Stimulated activated naive CD4-positive, alpha-beta T cell treated with Interleukin-2 at 50 U/mL for 16 hours (primary cell): ENCODE data around the gene NFKB1.
"Not testable (repeated sequence)": the region's sequence is repeated elsewhere in the genome, so short reads cannot be mapped to it uniquely, and the experiment has no call there.

ENCODE experiments used
- DNase-seq: peaks from one replicate; lab custom pipeline; 2025; lab: John Stamatoyannopoulos, UW

Gene NFKB1

DNA sequence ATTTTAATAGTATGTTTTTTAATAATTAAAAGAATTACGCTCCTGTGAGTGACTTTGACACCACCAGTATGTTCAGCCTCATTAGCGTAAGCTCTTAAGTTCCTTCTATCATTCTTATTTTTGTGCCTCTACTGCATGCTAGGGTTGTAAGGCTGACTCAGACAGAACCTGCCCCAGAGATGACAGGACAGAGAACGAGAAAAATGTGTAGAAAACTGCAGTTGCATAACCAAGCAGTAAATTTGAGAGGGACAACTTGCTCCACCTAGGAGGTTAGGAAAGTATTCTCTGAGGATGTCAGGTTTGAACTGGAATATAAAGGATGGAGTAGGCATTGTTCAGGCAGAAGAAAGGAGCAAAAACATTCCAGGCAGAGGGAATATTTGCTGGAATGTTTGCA is 98.7 kb downstream of the NFKB1 start:
- no peak for DNase-seq

DNA sequence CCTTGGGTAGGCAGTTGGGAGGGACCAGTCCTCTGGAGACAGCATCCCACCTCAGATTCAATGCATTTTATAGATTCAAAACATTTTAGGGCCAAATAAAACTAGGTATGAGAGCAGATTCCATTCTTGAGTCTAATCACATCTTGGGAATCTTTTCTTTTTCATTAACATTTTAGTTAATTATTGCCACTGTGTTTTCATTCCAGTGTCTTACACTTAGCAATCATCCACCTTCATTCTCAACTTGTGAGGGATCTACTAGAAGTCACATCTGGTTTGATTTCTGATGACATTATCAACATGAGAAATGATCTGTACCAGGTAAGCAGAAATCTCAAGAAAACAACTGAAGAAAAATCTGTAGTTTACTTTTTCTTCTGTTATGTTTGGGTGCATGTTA is 99.5 kb downstream of the NFKB1 start:
- DNase-seq = no peak

DNA sequence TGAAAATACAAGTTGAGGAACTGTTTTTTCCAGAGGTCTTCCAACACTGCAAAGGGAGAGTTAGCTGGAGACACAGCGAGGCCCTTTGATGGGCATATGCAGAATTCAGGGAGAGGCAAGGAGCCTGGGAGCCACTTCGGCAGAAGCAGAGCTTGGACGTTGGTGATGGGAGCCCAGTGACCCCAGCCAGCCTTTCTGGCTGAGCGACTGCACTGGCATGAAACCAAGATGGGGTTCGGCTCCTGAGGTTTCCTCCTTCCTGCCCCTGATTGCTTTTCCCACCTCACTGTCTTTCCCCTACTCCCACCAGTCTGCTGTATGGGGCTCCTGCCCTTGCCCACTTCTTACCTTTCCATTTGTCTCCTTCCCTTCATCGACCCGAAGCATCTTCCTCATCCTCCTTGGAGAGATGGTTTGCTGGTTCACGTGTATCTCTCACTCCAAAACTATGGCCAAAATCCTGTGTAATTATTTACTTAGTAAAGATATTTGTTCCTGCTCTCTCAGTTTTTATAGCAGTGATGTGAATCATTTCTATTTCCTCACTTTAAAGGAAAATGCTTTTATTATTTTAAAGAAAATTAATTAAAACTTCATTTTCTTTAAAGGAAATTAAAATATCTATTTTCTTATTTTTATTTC is 100.5 kb downstream of the NFKB1 start:
- DNase-seq = no peak

DNA sequence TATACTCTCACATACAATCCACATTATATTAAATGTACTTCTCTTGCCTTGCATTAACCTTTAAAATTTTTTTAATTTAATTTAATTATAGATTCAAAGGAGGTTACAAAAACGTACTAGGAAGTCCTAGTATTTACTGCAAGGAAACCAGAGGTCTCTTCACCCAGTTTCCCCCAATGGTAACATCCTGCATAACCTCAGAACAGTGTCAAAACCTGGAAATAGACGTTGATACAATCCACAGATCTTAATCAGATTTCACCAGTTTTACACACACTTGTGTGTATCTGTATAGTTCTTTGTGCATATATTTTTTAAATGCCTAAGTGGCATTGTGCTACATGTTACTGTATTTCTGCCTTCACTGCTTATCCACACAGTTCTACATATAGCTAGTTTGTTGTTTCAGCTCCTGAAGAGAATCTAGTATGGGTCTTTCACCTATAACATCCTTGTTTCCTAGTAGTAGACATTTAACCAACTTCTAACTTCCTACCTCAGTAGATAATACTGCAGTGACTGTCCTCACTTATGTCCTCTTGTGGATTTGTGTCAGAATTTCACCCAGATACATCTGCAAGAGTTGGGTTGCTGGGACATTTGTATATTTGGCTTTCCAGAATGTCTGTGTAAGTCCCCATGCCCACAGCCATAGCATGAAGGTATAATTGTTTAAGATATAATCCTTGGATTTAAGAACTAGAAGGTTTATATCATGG is 103.2 kb downstream of the NFKB1 start:
- no peak for DNase-seq

- no peak for DNase-seq
These were observed 105.1 kb downstream of the NFKB1 start for GRCh38 chr4:102606261-102606660.

DNA sequence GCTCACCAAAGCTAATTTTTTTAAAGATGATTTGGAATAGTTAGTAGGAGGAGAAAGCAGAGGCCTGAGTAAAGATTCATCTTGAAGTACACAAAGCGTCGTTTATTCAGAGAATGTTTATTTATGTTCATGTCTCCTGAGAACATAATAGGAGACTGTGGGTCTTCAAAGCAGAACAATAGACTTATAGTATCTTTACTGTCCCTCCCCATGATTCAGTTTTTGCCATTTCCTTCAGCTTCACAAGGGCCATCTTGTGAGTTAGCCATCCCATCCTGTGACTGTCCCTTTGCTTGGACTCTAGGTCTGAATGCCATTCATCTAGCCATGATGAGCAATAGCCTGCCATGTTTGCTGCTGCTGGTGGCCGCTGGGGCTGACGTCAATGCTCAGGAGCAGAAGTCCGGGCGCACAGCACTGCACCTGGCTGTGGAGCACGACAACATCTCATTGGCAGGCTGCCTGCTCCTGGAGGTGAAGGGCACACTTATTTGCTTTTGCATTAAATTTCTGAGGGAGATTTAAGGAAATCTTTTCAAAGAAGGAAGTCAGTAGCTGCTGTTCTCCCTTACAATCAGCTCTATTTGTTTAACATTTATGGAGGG is 105.8 kb downstream of the NFKB1 start:
- no peak for DNase-seq

GRCh38 chr4:102608190-102608589 is 107.0 kb downstream of the NFKB1 start:
- no peak for DNase-seq

GRCh38 chr4:102610007-102610406 is 108.8 kb downstream of the NFKB1 start:
- DNase-seq = no peak

DNA sequence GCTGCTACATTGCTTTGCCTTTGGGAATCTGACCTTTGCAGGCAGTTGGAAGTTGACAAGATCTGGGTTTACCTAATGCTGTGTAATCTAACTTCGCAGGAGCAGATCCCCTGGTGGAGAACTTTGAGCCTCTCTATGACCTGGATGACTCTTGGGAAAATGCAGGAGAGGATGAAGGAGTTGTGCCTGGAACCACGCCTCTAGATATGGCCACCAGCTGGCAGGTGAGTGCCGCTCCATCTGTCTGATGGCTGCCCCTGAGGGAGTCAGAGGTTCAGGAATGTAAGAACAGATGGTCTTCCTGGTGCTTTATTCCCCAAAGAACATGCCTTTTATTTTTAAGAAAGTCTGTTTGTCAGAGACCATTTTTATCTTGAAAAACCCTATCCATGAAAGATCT is 109.3 kb downstream of the NFKB1 start:
- DNase-seq = no peak

- DNase-seq = no peak
These were observed 111.1 kb downstream of the NFKB1 start for GRCh38 chr4:102612210-102612609.

DNA sequence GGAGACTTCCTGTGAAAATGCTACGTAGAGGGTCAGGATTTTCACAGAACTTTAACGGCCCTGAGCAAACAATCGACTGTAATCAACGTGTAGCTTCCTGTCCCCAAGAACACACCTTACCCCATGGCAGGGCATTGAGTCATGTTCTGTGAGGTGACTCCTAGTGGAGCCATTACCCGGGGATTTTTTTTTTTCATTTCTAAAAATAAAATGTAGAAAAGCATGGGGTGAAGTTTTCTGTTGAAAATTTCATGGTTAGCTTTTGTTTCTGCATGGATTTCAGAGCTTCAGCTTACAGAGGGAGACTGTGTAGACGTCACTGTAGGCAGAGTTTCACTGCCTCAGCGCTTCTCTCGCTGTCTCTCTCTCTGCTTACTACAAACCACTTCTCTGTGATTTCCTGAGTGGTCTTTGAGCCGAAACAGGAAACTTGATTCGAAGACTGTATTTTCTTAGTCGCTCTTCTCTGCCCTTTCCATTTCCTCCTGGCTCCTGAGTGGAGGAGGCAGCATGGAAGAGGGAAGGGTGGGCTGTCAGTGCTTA is 111.7 kb downstream of the NFKB1 start:
- DNase-seq = peak; percentile 37

GRCh38 chr4:102614801-102615200 is 113.6 kb downstream of the NFKB1 start:
- no peak for DNase-seq

- no peak for DNase-seq
These were observed 115.5 kb downstream of the NFKB1 start for GRCh38 chr4:102616636-102617035.

DNA sequence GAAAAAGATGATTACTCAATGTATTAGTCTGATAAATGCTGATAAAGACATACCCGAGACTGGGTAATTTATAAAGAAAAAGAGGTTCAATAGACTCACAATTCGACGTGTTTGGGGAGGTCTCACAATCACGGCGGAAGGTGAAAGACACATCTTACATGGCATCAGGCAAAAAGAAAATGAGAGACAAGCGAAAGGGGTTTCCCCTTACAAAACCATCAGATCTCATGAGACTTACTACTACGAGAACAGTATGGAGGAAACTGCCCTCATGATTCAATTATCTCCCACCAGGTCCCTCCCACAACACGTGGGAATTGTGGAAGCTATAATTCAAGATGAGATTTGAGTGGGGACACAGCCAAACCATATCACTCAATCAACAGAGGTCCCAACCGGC is 117.9 kb downstream of the NFKB1 start:
- not testable (repeated sequence) for DNase-seq

DNA sequence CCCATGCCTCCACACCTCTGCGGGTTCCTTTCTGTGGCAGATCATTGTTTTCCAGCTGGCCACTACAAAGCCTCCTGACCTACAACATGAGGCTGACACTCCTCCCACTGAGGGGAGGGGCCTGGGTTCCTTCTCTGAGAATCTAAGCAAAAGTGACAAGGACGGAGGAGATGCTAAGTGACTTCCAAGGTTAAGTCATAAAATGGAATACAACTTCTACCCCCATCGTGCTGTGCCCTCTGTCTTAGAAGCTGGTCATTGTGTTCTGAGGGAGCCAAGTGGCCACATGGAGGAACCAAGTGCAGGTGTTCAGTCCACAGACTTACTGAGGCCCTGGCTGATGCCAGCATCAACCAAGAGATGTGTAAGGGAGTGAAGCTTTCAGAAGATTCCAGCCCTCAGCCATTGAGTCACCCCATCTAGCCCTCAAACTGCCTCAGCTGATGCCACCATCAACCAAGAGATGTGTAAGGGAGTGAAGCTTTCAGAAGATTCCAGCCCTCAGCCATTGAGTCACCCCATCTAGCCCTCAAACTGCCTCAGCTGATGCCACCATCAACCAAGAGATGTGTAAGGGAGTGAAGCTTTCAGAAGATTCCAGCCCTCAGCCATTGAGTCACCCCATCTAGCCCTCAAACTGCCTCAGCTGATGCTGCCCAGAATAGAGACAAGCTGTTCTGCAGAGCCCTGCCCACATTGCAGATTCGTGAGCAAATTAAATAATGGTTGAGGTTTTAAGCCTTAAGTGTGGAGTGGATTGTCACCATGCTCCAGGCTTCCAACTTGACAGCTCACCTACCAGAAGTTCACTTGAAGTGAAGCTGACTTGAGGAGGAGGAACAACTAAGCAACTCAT is 118.8 kb downstream of the NFKB1 start:
- not testable (repeated sequence) for DNase-seq

- no peak for DNase-seq
These were observed 119.7 kb downstream of the NFKB1 start for GRCh38 chr4:102620697-102621497.

DNA sequence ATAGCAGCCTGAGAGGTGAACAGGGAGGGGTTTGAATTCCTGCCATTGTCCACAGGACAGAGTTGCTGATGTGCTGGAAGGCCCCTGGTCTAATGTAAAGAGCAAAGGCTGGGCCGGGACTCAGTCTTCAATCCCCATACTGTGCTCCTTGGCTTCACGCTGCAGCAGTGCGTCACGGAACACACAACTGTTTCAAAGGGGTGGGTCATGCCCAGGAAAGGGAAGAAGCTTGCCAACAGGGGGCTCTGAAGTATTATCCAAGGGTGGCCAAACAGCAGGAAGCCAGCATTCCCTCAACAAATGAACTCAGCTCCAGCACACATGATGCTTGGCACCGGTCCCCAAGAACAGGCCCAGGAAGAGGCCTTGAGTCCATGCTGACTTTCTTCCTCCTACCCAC is 122.5 kb downstream of the NFKB1 start:
- no peak for DNase-seq

GRCh38 chr4:102624505-102624904 is 123.3 kb downstream of the NFKB1 start:
- DNase-seq = no peak

DNA sequence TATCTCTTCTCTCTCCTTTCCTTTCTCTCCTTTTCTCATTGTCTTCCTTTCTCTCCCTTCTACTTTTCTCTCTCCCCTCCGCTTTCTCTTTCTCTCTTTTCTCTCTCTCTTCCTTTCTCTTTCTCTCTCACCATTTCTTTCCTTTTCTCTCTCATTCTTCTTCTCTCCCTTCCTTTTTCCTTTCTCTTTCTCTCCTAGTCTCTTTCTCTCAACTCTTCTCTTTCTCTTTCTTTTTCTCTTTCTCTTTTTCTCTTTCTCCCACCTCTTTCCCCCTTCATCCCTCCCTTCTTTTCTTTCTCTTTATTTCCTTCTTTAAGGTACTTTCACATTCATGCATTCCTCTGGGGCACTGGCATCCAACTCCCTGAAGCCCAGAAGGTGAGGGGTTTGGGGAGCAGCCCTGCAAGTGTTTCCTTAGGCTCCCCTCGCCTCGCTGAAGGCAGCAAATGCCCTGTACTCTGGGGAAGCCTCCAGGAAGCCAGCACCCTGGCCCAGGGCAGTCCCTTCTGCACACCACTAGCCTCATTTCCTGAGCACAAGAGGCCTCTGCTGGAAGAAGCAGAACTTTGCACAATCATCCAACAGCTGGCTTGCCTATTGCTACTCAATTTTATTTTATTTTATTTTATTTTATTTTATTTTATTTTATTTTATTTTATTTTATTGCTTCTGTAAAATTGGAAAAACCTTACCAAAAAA is 124.2 kb downstream of the NFKB1 start:
- peak; percentile 48 for DNase-seq

DNA sequence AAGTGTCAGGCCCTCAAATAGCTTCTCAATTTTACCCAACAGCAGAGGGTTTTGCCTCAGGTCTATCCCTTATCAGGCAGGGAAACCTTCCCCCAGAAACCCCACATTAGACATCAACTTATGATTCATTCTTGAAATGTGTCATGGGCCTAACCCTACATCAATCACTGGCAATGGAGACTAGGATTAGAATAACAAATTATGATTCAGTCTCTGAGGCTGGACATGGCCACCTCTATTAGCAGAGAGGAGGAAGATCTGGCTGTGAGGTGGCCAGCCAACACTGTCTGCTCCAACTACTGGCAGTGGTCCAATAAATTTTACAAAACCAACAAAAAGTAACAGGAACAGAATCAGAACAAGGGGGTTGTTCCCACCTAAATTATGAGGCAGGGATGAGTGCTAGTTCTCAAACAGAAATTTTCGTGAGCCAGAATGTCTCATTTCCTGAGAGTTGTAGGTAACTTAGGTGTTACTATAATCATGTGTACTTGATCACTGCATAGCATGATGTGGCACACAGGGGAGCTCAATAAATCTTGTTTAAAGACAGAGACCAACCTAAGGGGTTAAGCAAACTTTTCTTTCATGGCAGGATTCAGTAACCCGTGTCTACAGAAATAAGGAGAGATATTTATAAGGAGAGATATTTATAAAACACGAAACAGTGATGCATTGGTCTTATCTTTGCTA is 126.8 kb downstream of the NFKB1 start:
- DNase-seq = no peak
